Fibroblast of pulmonary artery (primary cell): ENCODE data around the gene LTB4R.

Source experiments
- DNase-seq: peaks from one replicate; pipeline ENCODE4 v3.0.0-alpha.2; 2010; ENCODE audit warnings: low read depth
- H3K4me3 ChIP-seq: replicated peaks from 2 replicates; pipeline ENCODE4 v1.5.1; 2011; ENCODE audit warnings: low read depth, mild to moderate bottlenecking, control low read depth, low read length, moderate library complexity
- CTCF ChIP-seq: IDR thresholded peaks from 2 replicates; pipeline ENCODE4 v1.5.1; 2011; ENCODE audit warnings: mild to moderate bottlenecking, control low read depth, low read length, inconsistent platforms; ENCODE audit errors: missing control alignments

The LTB4R gene

GRCh38 chr14:24360281-24360680 lies 49.0 kb downstream of the LTB4R start:
- H3K4me3 ChIP-seq = no peak overlapping the region
- DNase-seq = no peak
- no peak for TF ChIP-seq CTCF

DNA sequence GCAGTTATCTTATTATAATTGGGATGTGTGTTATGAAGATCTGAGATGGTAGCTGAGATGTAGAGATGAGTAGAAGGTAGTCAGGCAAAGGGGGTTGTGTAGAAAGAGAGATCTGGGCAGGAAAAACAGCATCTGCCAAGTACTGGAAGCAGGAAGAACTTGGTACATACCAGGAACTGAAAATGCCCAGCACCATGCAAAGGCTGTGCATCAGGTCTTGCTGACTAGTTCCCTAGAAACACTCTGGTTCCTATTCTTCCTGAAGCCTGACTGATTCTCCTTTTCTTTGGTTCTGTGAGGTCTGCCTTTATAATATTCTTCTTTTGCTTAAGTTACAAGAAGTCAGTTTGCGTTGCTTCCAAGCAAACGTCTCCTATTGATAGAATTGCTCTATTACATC lies 50.0 kb downstream of the LTB4R start:
- DNase-seq = no peak
- no peak for TF ChIP-seq CTCF
- H3K4me3 ChIP-seq = no peak overlapping the region

DNA sequence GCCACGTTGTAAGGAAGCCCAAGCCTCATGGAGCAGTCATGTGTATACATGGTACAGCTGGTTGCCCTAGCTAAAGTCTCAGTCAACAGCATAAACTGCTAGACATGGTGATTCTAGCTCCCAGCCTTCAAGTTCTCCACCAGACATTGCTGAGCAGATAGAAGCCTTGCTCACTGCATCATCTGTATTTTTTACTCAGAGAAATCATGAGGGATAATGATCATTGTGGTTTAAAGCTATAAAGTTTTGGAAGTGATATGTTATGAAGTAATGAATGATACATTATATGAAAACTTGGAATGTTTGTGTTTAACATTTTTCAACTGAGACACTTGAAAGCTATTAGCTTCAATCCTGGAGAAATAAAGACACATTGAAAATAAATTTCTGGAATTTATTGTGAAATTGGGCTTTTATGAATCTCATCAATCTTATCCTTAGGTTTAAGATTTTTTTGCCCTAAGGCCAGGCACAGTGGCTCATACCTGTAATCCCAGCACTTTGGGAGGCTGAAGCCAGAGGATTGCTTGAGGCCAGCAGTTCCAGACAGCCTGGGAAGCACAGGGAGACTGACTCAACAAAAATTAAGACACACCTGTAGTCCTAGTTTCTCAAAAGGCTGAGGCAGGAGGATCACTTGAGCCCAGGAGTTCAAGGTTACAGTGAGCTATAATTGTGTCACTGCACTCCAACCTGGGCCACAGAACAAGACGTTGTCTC lies 51.1 kb downstream of the LTB4R start:
- no peak for DNase-seq
- no peak overlapping the region for H3K4me3 ChIP-seq
- no peak for TF ChIP-seq CTCF

- no peak for DNase-seq
- TF ChIP-seq CTCF = no peak
Observed at GRCh38 chr14:24363401-24363800, 52.1 kb downstream of the LTB4R start.

DNA sequence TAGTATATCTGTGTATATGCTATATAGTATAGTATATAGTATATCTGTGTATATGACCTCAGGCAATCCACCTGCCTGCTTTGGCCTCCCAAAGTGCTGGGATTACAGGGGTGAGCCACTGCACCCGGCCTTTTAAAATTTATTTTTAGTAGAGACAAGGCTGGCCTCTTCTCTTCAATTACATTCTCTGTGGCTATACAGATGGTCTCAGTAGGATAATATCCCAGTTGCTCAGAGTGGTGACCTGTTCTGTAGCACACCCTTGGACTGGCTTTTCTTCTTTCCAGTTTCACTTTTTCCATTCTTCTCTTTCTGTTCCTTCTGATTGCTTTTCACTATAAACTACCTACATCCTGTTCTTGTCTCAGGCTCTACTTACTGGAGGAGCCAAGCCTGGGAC lies 53.5 kb downstream of the LTB4R start:
- no peak overlapping the region for H3K4me3 ChIP-seq
- no peak for DNase-seq
- no peak for TF ChIP-seq CTCF

More at GRCh38 chr14:24363401-24363800, 52.1 kb downstream of the LTB4R start:
- no peak overlapping the region for H3K4me3 ChIP-seq

DNA sequence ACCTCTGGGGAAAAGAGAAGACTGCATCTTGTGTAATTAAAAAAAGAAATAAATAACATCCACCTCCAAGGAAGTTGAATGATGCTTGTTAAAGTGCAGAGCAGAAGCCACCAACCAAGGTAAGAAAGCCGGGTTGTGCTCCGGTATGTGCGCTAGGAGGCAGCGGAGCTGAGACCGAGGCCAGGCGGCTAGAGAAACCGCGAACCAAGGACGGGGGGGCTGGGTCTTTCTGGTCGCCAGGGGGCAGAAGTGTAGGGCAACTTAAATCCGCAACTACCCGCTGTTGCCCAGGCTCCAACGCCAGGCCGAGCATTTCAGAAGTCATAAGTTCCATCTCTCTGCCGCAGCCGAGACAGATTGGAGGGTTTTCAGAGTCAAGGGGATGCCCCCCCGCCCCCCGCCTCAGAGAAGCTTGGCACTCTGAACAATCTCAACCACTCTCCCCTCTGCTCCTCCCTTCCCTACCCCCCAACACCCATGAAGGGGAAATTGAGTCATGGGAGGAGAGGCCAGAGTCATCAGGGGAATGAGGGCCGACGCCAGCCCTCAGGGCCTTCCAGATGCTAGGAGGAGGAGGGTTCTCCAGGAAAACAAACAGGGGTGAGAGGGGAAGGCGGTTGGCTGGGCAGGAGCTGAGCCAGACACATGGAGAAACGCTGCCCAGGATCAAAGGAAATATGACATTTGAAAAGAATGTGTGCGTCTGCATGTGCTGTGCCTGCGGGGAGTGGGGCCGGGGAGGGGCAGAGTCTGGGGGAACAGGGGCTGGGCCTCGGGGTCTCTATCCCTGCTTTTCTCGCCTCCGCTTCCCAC lies 54.5 kb downstream of the LTB4R start:
- peak overlapping the region; percentile 94 for H3K4me3 ChIP-seq
- peak; percentile 98 for TF ChIP-seq CTCF
- DNase-seq = peak; percentile 97
